HL-60 (cell line): Measurements from ENCODE around the gene ATP9B.

Experiments
- GABPA ChIP-seq: IDR thresholded peaks from 2 replicates; pipeline ENCODE4 v1.6.1; 2012; ENCODE audit warnings: low read depth
- POLR2AphosphoS5 ChIP-seq: IDR thresholded peaks from 2 replicates; pipeline ENCODE4 v1.6.1; 2012; ENCODE audit warnings: low read depth
- REST ChIP-seq: IDR thresholded peaks from 2 replicates; pipeline ENCODE4 v1.6.1; 2012; ENCODE audit warnings: low read depth; ENCODE audit not compliant: insufficient replicate concordance
- TF ChIP-seq, protein P1 (sequence below): IDR thresholded peaks from one replicate; pipeline ENCODE4 v1.5.1; 2011; ENCODE audit warnings: low read length, control low read depth, inconsistent platforms; ENCODE audit not compliant: insufficient read depth

GRCh38 chr18:79386547-79386946 lies 317.4 kb downstream of the ATP9B start:
- no peak for TF ChIP-seq GABPA
- TF ChIP-seq, protein P1, sequence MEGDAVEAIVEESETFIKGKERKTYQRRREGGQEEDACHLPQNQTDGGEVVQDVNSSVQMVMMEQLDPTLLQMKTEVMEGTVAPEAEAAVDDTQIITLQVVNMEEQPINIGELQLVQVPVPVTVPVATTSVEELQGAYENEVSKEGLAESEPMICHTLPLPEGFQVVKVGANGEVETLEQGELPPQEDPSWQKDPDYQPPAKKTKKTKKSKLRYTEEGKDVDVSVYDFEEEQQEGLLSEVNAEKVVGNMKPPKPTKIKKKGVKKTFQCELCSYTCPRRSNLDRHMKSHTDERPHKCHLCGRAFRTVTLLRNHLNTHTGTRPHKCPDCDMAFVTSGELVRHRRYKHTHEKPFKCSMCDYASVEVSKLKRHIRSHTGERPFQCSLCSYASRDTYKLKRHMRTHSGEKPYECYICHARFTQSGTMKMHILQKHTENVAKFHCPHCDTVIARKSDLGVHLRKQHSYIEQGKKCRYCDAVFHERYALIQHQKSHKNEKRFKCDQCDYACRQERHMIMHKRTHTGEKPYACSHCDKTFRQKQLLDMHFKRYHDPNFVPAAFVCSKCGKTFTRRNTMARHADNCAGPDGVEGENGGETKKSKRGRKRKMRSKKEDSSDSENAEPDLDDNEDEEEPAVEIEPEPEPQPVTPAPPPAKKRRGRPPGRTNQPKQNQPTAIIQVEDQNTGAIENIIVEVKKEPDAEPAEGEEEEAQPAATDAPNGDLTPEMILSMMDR: no peak
- no peak for TF ChIP-seq POLR2AphosphoS5
- no peak for TF ChIP-seq REST
